K562 (cell line): ENCODE data around the gene NCKAP1. TPM values are rescaled to one million over a fixed set of nuclear protein-coding genes. Genes with fewer than 3 reads are reported as not detected.
A peak's percentile ranks its signal among the peaks of the same experiment; 100 is the strongest.

Experiments used
- ARID1B ChIP-seq: fragments of 450-650 bp; IDR thresholded peaks from 2 replicates; pipeline ENCODE4 v1.6.1; 2016; ENCODE audit warnings: antibody characterized with exemption, mild to moderate bottlenecking, inconsistent platforms
- ATF7 ChIP-seq: fragments of 450-650 bp; IDR thresholded peaks from 2 replicates; pipeline ENCODE4 v1.7.1; 2014; ENCODE audit warnings: mild to moderate bottlenecking, moderate library complexity
- CBX2 ChIP-seq: fragments of 200-600 bp; sonication (generic); IDR thresholded peaks from one replicate; pipeline ENCODE4 v1.6.1; 2012; ENCODE audit warnings: mild to moderate bottlenecking, low read length, inconsistent platforms; ENCODE audit not compliant: insufficient read depth, poor library complexity, severe bottlenecking
- CTBP1 ChIP-seq: fragments of 450-650 bp; IDR thresholded peaks from 2 replicates; pipeline ENCODE4 v1.6.1; 2016; ENCODE audit warnings: borderline replicate concordance
- FOXM1 ChIP-seq, 2 experiments: fragments of 450-650 bp in 1 of 2; sonication (generic) in 1 of 2; formaldehyde crosslinking in 1 of 2; IDR thresholded peaks; 2 replicates each; pipeline versions ENCODE4 v1.6.1 to v1.9.0; 2017 to 2022; ENCODE audit warnings: low read depth in 2 of 2, mild to moderate bottlenecking in 2 of 2, missing genetic modification reagents in 1 of 2, moderate library complexity in 1 of 2
- GMEB1 ChIP-seq: fragments of 250-450 bp; sonication (Bioruptor Pico); IDR thresholded peaks from 2 replicates; pipeline ENCODE4 v1.4.0; 2020; ENCODE audit warnings: mild to moderate bottlenecking
- MAZ ChIP-seq, 2 experiments: fragments of 450-650 bp in 1 of 2; sonication (generic) in 1 of 2; formaldehyde crosslinking; IDR thresholded peaks in 1 of 2; conservative IDR thresholded peaks in 1 of 2; 2 replicates each; pipeline versions ENCODE4 v1.4.0 to v1.5.0; 2020; ENCODE audit warnings: mild to moderate bottlenecking in 1 of 2, missing genetic modification reagents in 1 of 2
- MTA2 ChIP-seq: fragments of 450-650 bp; IDR thresholded peaks from 2 replicates; pipeline ENCODE4 v1.6.1; 2016; ENCODE audit warnings: low read depth
- MXD1 ChIP-seq: fragments of 250-450 bp; sonication (Bioruptor Pico); IDR thresholded peaks from 2 replicates; pipeline ENCODE4 v1.8.0; 2021; ENCODE audit warnings: borderline replicate concordance, mild to moderate bottlenecking, moderate library complexity; ENCODE audit not compliant: poor library complexity, severe bottlenecking
- MXI1 ChIP-seq: IDR thresholded peaks from 2 replicates; pipeline ENCODE4 v1.6.1; 2011; ENCODE audit warnings: low read depth, mild to moderate bottlenecking, improper control_type of control experiment, low read length
- POLR3G ChIP-seq: IDR thresholded peaks from 2 replicates; pipeline ENCODE4 v1.6.1; 2011; ENCODE audit not compliant: insufficient read length, insufficient replicate concordance; ENCODE audit errors: extremely low read depth
- TCF7 ChIP-seq: sonication (generic); IDR thresholded peaks from 2 replicates; pipeline ENCODE4 v1.6.1; 2016; ENCODE audit warnings: antibody characterized with exemption, borderline replicate concordance
- TFAM ChIP-seq: fragments of 250-450 bp; sonication (Bioruptor Pico); conservative IDR thresholded peaks from 2 replicates; pipeline ENCODE4 v1.5.0; 2021; ENCODE audit warnings: mild to moderate bottlenecking, moderate library complexity
- TOE1 ChIP-seq, 2 experiments: fragments of 450-650 bp in 1 of 2; sonication (generic) in 1 of 2; formaldehyde crosslinking in 1 of 2; IDR thresholded peaks; 2 replicates each; pipeline versions ENCODE4 v1.7.1 to v1.8.0; 2016 to 2022; ENCODE audit warnings: borderline replicate concordance in 2 of 2, mild to moderate bottlenecking in 2 of 2, antibody characterized with exemption in 1 of 2, inconsistent platforms in 1 of 2, low read depth in 1 of 2, missing genetic modification reagents in 1 of 2, moderate library complexity in 1 of 2
- ZNF445 ChIP-seq: fragments of 250-450 bp; sonication (Bioruptor Pico); IDR thresholded peaks from 2 replicates; pipeline ENCODE4 v1.4.0; 2020; ENCODE audit warnings: low read depth, mild to moderate bottlenecking, moderate library complexity
- ZNF589 ChIP-seq: fragments of 200-800 bp; sonication (Bioruptor generic); IDR thresholded peaks from 2 replicates; pipeline ENCODE4 v1.6.1; 2016; ENCODE audit warnings: low read depth, missing genetic modification characterization, missing compliant biosample characterization
- polyA plus RNA-seq, 8 experiments: library from polyadenylated mRNA; depleted of rRNA in 4 of 8; stranded (reverse) in 5 of 8; unstranded in 3 of 8; fragments of >200 nt; fragmentation: Nextera tagmentation in 2 of 8; fragmentation: Illumina TruSeq in 1 of 8; extraction: Ambion mirVana in 2 of 8; extraction: Trizol in 1 of 8; gene quantifications; 2 replicates each; pipeline versions ENCODE4 v1.2.1 to v1.2.3, GENCODE V29; 2011 to 2014; ENCODE audit warnings: inconsistent platforms in 1 of 8, missing spikeins in 1 of 8
- total RNA-seq, 7 experiments: library from RNA; depleted of rRNA in 6 of 7; stranded (reverse); fragments of >200 nt in 6 of 7; fragmentation: Illumina TruSeq in 2 of 7; extraction: Trizol in 2 of 7; gene quantifications; 2 replicates each; pipeline versions ENCODE4 v1.2.1 to v1.2.3, GENCODE V29; 2011 to 2021; ENCODE audit warnings: low replicate concordance in 1 of 7
- TF ChIP-seq, protein P1 (sequence below): sonication (generic); IDR thresholded peaks from 2 replicates; pipeline ENCODE4 v1.6.1; 2016

NCKAP1 gene
- total and polyA plus RNA-seq, 9 of the 15 experiments (the other 6 are each of a cell fraction or from before 2014, with no cell fraction given) = 34.0 to 153 (median 88.7) TPM

DNA sequence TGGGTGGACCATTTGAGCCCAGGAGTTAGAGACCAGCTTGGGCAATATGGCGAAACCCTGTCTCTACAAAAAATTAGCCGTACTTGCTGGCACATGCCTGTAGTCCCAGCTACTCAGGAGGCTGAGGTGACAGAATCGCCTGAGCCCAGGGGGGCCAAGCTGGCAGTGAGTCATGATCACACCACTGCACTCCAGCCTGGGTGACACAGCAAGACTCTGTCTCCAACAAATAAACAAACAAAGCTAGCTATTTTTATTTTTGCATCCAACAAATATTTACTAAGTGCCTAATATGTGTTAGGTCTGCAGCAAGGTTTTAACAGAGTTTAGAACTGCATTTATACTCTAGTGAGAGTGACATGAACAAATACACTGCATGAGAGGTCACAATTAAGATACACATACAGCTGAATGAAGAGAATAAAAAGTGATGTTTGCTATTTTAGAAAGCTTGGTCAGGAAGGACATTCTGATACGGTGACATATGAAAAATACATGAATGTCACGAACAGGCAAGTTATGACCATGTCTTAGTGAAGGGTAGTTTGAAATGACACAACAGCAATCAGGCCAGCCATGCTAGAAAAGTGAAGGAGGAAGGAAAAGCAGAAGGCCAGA lies 88.6 kb downstream of the NCKAP1 start (continued):
- TF ChIP-seq MXD1 (CRISPR knock-in tag) (no peak), MXI1 (no peak), ZNF445 (CRISPR knock-in tag) (no peak), MAZ (CRISPR knock-in tag; conservative IDR thresholded peaks at IDR 0.05 in 1 of 2, IDR thresholded peaks at IDR 0.05 in 1 of 2) (peak in 1 of 2 experiments; percentile 61; a peak in 1 of 4 replicates), MTA2 (peak; percentile 6; the same call in 1 of the 2 replicates), CTBP1 (0 out of 2 replicates have a peak, but pooled peaks have one; percentile 39), ARID1B (peak; percentile 84), ZNF589 (peak; percentile 84), ATF7 (peak; percentile 47; the same call in 1 of the 2 replicates), GMEB1 (CRISPR knock-in tag) (0 out of 2 replicates have a peak, but pooled peaks have one; percentile 19), FOXM1 (IDR thresholded peaks at IDR 0.05; ENCODE audit: low read depth) (no peak), FOXM1 (CRISPR knock-in tag; IDR thresholded peaks at IDR 0.05; ENCODE audit: low read depth) (no peak), CBX2 (no peak), POLR3G (no peak), TFAM (CRISPR knock-in tag) (no peak), TCF7 (no peak), TOE1 (IDR thresholded peaks at IDR 0.05; ENCODE audit: borderline replicate concordance) (no peak), TOE1 (CRISPR knock-in tag; IDR thresholded peaks at IDR 0.05; ENCODE audit: borderline replicate concordance, low read depth) (no peak)
- TF ChIP-seq, protein P1, sequence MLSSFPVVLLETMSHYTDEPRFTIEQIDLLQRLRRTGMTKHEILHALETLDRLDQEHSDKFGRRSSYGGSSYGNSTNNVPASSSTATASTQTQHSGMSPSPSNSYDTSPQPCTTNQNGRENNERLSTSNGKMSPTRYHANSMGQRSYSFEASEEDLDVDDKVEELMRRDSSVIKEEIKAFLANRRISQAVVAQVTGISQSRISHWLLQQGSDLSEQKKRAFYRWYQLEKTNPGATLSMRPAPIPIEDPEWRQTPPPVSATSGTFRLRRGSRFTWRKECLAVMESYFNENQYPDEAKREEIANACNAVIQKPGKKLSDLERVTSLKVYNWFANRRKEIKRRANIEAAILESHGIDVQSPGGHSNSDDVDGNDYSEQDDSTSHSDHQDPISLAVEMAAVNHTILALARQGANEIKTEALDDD = no peak
